PC-3 (cell line): ENCODE data around the gene ACADS.

Source experiments
- CTCF ChIP-seq: fragments of 300-600 bp; sonication (generic); conservative IDR thresholded peaks from 2 replicates; pipeline ENCODE4 v1.5.1; 2017; ENCODE audit warnings: antibody characterized with exemption, low read depth, mild to moderate bottlenecking, low read length
- EZH2 ChIP-seq: fragments of 300-600 bp; sonication (generic); IDR thresholded peaks from one replicate; pipeline ENCODE4 v1.6.1; 2017; ENCODE audit warnings: antibody characterized with exemption, mild to moderate bottlenecking, low read length; ENCODE audit not compliant: unreplicated experiment

GRCh38 chr12:120740871-120741270 lies 15.2 kb downstream of the ACADS start:
- TF ChIP-seq CTCF, result no peak
- TF ChIP-seq EZH2, result no peak
